NCI-H1092 treated with DMSO at 0.1 percent for 48 hours (cell line): Measurements from ENCODE around the gene ATG5.
A peak's percentile ranks its signal among the peaks of the same experiment; 100 is the strongest.

Experiments used
- DNase-seq: peaks from one replicate; lab custom pipeline; 2025; lab: John Stamatoyannopoulos, UW

ATG5 gene

GRCh38 chr6:106325336-106326178 is at the start of gene ATG5:
TSS of gene ATG5 (minus strand) at chr6:106325760. CDS start at chr6:106316208, 9,552 bp downstream.
- peak; percentile 94 for DNase-seq

GRCh38 chr6:106373502-106374239 is 48.1 kb upstream of the ATG5 start:
- no peak for DNase-seq

- no peak for DNase-seq
Measured at GRCh38 chr6:106372838-106373501, 47.4 kb upstream of the ATG5 start.

- DNase-seq: no peak
Measured at GRCh38 chr6:106370639-106371038, 45.1 kb upstream of the ATG5 start.

GRCh38 chr6:106369739-106370138 is 44.2 kb upstream of the ATG5 start:
- no peak for DNase-seq

GRCh38 chr6:106363401-106364138 is 38.0 kb upstream of the ATG5 start:
- DNase-seq: no peak

- DNase-seq: no peak
Measured at GRCh38 chr6:106360989-106361430, 35.5 kb upstream of the ATG5 start.

GRCh38 chr6:106360410-106360988 is 34.9 kb upstream of the ATG5 start, which contains the start of gene CRYBG1:
TSS of gene CRYBG1 (plus strand) at chr6:106360717. CDS start at chr6:106360909, 192 bp downstream.
- peak; percentile 18 for DNase-seq

- no peak for DNase-seq
Measured at GRCh38 chr6:106359959-106360409, 34.4 kb upstream of the ATG5 start.

GRCh38 chr6:106356378-106356777 is 30.8 kb upstream of the ATG5 start:
- no peak for DNase-seq

- no peak for DNase-seq
Measured at GRCh38 chr6:106347219-106347618, 21.7 kb upstream of the ATG5 start.

GRCh38 chr6:106339334-106340029 is 13.9 kb upstream of the ATG5 start:
- peak; percentile 48 for DNase-seq

- DNase-seq: peak; percentile 8
Measured at GRCh38 chr6:106334646-106335448, 9.3 kb upstream of the ATG5 start.

GRCh38 chr6:106324726-106325335 is 729 bp downstream of the ATG5 start:
- DNase-seq: no peak

GRCh38 chr6:106321940-106322339 is 3.6 kb downstream of the ATG5 start:
- no peak for DNase-seq

GRCh38 chr6:106318851-106319250 is 6.7 kb downstream of the ATG5 start:
- no peak for DNase-seq

GRCh38 chr6:106318061-106318460 is 7.5 kb downstream of the ATG5 start:
- no peak for DNase-seq

GRCh38 chr6:106316375-106316766 is 9.2 kb downstream of the ATG5 start:
- no peak for DNase-seq

GRCh38 chr6:106315765-106316374 is 9.7 kb downstream of the ATG5 start:
- DNase-seq: no peak
